ENCODE results near the gene INHBC.
"Not testable (repeated sequence)": the region's sequence is repeated elsewhere in the genome, so short reads cannot be mapped to it uniquely, and the experiment has no call there.

Gene INHBC

DNA sequence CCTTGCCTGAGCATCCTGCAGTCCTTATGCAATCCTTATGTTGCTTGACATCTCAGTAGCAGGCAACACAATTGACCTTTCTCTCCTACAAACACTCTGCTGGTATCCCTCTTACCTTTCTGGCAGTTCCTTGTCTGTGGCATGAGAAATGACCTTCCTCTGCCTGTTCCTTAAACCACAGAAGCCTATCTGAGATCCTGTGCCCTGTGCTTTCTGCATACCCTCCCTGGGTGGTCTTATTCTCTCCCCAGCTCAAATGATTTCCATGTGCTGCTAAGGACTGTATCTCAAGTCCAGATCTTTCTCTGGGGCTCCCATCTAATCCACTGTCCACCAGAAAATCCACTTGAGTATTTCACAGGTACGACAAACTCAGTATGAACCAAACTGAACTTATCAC is 47.1 kb downstream of the INHBC start:
- no peak for DNase-seq (ENCODE audit: low read depth in 1 of 2, low spot score in 1 of 2)

DNA sequence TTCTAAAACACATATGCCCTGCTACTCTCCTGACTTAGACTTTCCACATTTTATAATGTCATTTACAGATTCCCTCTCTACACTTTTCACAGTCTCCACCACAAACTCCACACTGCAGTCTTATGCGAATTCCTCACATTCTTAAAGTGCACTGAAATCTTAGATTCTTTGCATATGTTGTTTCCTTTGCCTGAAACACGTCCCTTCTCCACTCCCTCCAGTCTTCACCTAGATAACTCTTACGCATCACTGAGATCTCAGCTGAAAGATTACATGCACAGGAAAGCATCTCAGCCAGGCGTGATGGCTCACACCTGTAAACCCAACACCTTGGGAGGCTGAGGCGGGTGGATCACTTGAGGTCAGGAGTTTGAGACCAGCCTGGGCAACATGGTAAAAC is 48.9 kb downstream of the INHBC start:
- no peak for DNase-seq (ENCODE audit: low read depth in 1 of 2, low spot score in 1 of 2)

DNA sequence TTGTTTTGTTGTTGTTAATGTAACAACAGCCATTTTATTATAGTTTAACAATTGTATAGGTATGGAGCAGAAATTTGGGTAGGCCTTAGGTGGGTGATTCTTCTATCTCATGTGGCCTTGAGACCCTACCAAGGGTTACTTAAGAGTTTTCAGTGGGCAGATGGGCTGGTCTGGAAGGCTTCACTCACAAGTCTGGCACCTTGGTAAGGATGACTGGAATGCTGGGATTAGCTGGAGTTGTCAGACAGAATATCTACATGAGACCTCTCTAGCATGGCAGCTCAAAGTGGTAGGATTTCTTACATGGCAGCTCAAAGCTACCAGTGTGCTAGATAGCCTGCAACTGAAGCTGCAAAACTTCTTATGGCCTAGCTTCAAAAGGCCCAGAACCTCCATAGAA is 51.1 kb downstream of the INHBC start:
- DNase-seq (ENCODE audit: low read depth in 1 of 2, low spot score in 1 of 2): no peak

DNA sequence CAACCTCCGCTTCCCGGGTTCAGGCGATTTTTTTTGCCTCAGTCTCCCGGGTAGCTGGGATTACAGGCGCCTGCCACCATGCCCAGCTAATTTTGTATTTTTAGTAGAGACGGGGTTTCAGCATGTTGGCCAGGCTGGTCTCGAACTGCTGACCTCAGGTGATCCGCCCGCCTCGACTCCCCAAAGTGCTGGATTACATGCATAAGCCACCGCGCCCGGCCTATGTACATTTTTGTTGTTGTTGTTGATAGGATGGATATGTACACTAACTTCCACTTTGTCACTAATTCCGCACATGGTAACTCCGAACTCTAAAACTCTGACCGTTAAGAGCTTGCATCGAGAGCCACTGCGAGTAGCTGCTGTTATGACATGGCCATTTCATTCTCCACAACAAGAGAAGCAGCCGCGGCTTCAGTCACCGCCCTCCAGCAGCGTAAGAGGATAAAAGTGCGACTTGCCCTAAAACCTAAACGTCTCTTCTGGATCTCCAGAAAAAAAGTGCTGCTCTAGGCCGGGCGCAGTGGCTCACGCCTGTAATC is 52.5 kb downstream of the INHBC start:
- no peak for DNase-seq (ENCODE audit: low read depth in 1 of 2, low spot score in 1 of 2)

DNA sequence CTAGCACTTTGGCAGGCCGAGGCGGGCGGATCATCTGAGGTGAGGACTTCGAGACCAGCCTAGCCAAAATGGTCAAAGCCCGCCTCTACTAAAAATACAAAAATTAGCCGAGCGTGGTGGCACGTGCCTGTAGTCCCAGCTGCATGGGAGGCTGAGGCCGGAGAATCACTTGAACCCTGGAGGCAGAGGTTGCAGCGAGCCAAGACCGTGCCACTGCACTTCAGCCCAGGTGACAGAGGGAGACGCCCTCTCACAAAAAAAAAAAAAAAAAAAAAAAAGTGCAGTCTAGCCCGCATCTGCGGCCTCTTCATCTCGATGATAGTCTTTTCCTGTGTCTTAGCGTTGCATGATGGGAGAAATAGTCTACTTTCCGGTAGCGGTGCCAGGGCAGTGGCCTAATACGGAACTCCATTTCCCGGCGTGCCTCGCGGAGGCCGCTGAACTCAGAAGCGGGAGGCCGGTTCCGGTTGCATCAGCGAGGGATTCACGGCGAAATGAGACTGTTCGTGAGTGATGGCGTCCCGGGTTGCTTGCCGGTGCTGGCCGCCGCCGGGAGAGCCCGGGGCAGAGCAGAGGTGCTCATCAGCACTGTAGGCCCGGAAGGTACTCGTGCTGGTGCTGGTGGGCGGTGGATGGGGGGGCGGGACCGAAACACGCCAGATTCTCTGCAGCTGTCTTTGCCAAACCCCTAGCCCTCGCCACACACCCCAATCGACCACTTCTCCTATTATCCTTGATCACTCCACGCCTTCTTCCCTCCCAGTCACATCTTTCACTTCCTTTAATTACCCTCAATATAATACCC is 53.2 kb downstream of the INHBC start, which contains the start of gene MARS1:
Gene MARS1 (plus strand): TSS at position 472 of the 805 bp plus-strand sequence. CDS start 23 bp downstream, at position 495.
- peak; percentile 80 to 83 for DNase-seq (ENCODE audit: low read depth in 1 of 2, low spot score in 1 of 2)

DNA sequence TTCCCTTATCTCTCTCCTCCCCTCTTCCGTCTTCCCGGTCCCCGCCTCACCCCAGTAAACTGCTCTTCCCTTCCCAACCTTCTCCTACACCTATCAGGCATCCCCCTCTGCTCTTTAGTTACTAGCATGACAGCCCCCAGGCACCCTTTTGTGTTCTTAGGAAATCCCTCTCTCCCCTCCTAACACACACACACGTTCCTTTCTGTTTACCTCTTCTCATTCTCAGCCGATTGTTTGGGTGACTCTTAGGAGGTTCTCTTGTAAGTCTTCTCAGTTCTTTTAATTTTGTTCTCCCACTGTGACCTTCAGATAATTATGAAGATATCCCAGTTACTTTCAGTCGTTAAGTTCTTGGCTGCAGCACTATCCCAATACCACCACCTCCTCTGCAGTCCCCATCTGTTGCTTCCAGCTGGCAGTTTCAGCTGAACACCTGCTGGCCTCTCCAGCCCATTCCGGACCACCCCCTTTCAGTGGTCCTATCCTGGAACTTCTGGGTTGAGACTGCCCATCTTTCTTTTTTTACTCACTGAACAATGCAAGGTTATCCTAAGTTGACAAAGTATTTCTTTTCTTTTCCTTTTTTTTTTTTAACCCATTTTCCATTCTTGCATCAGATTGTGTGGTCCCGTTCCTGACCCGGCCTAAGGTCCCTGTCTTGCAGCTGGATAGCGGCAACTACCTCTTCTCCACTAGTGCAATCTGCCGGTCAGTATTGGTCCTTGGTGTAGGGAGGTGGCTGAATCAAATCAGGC is 54.0 kb downstream of the INHBC start:
- DNase-seq (ENCODE audit: low read depth in 1 of 2, low spot score in 1 of 2): no peak

DNA sequence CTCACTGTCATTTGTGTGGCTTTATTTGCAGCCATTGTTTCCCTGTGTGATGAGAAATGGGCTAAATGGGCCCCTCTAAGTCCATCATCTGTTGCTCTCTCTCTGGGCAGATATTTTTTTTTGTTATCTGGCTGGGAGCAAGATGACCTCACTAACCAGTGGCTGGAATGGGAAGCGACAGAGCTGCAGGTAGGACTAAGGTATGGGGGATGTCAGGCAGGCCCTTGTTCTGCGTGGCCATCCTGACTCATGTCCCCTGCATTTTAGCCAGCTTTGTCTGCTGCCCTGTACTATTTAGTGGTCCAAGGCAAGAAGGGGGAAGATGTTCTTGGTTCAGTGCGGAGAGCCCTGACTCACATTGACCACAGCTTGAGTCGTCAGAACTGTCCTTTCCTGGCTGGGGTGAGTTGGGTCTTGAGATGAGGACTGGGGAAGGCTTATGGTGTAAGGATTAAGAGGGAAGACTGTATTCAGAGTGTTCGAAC is 54.6 kb downstream of the INHBC start:
- no peak for DNase-seq (ENCODE audit: low read depth in 1 of 2, low spot score in 1 of 2)

DNA sequence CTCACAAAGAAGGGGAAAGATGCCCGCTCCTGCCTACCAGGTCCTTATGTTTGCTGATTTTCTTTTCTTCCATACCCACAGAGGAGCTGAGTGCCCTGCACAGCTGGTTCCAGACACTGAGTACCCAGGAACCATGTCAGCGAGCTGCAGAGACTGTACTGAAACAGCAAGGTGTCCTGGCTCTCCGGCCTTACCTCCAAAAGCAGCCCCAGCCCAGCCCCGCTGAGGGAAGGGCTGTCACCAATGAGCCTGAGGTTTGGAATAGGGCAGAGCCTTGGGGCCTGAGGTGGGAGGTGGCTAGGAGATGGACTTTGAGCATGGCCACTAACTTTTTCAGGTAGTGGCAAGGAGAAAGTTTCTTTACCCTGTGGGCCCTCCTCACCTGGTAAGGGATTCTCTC is 55.5 kb downstream of the INHBC start:
- DNase-seq (ENCODE audit: low read depth in 1 of 2, low spot score in 1 of 2): no peak

DNA sequence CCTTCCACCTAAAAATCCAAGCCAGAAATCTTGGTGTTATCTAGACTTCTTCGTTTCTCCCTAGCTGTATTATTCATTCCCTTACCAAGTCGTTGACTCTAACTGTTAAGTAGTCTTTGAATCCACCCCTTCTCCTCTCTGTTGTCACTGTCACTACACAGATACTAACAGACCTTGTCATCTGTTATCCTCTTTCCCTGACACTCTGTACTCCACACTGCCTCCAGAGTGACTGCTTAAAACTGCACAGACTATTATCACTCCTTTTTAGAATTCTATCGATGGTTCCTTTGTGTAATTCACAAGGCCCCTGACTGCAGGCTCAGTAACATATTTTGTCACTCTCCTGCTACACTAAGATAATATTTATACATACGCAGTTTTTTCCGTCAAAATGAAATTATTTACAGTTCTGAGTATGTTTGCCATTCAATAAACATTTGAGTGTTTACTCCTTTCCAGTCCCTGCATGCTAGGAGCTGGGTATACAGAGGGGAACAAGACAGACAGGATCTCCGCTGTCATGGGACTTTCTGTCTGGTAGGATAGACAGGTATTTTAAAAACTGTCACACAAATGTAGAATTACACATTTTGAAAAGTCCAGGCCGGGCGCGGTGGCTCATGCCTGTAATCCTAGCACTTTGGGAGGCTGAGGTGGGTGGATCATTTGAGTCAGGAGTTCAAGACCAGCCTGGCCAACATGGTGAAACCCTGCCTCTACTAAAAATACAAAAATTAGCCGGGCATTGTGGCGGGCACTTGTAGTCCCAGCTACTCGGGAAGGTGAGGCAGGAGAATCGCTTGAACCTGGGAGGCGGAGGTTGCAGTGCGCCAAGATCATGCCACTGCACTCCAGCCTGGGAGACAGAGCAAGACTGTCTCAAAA is 57.1 kb downstream of the INHBC start:
- DNase-seq (ENCODE audit: low read depth in 1 of 2, low spot score in 1 of 2): no peak

DNA sequence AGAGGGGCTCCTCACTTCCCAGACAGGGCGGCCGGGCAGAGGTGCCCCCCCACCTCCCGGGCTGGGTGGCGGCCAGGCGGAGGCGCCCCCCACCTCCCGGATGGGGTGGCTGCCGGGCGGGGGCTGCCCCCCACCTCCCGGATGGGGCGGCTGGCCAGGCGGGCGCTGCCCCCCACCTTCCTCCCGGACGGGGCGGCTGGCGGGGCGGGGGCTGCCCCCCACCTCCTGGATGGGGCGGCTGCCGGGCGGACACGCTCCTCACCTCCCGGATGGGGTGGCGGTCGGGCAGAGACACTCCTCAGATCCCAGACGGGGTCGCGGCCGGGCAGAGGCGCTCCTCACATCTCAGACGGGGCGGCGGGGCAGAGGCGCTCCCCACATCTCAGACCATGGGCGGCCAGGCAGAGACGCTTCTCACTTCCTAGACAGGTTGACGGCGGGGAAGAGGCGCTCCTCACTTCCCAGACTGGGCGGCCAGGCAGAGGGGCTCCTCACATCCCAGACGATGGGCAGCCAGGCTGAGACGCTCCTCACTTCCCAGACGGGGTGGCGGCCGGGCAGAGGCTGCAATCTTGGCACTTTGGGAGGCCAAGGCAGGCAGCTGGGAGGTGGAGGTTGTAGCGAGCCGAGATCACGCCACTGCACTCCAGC is 60.6 kb downstream of the INHBC start:
- DNase-seq (ENCODE audit: low read depth in 1 of 2, low spot score in 1 of 2): not testable (repeated sequence)

DNA sequence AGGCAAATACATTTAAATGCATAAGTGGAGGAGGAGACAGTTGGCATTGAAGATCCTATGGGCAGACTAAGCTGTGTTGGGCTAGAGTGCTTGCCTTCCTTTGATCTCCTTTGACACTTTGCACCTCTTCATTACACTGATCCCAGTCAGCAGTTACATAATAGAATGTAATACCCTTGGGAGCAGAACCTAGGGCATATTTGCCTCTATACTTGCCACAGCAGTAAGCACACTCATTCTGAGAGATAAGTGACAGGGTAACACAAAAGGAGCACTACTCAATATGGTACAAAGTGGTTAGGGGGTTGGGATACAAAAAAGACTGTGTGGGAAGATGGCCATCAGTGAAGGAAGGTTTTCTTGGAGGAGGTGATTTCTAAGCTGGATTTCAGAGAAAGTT is 62.2 kb downstream of the INHBC start:
- DNase-seq (ENCODE audit: low read depth in 1 of 2, low spot score in 1 of 2): no peak

DNA sequence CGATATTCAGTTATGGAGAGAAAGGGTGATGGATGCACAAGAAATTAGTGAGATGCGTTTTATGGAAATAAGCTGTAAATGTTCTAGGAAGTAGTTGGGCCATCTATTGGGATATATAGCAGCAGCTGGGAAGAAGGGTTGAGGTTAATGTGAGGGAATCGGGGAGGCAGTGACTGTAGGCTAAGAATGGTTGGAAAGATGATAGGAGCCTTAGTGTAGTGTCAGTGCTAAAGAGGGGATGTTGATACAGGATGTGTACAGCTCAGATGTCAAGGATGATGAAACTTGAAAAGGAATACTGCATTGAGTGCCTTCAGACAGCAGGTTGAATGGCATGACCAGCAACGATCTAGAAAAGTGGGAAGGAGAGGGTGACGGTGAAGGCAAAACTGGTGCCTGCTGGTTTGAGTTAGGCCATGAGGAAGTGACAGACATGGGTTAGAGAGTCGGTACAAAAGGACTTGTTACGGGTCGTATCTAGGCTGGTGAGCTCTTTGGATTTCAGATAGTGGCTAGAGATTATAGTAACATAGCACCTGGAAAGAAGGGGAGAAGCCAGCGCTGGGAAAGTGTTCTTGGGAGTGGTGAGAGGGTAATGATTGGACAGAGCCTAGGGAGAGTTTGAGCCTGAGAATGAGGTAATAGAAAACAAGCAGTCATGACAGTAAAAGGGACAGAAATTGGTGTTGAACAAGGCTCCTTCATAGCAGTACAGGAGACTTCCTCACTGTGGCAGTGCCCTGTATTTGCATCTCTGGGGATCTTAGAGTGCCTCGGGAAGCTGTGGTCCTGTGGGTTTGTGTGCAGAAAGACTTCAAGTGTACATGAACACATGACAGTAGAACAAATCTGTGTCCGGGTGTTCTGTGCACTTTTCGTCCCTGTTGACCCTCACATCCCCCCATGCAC is 62.9 kb downstream of the INHBC start:
- DNase-seq (ENCODE audit: low read depth in 1 of 2, low spot score in 1 of 2): no peak

DNA sequence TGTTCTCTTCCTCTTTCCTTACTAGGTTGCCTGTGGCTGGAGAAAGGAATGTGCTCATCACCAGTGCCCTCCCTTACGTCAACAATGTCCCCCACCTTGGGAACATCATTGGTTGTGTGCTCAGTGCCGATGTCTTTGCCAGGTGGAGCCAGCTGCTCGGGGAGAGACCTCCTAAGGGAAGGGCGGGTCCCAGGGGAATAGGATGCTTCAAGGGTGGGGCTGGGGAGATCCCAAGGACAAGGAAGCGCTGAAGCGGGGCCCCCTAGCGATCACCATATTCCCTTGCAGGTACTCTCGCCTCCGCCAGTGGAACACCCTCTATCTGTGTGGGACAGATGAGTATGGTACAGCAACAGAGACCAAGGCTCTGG is 63.5 kb downstream of the INHBC start:
- DNase-seq (ENCODE audit: low read depth in 1 of 2, low spot score in 1 of 2): no peak

DNA sequence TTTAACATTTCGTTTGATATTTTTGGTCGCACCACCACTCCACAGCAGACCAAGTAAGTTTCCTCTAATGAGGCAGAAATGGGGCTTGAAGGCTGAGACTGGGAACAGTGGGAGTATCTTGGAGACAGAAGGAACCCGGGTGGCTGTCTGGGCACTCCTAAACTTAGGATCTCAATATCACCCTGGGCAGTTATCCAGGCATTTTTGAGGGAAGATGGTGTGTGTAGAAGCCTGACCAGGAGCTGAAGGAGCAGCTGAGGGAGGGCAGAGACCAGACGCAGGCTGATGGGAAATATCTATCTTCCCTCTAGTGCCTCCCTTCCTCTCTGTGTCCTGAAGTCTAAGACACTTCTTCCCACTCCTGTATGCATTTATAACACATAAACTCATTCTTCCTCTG is 64.0 kb downstream of the INHBC start:
- DNase-seq (ENCODE audit: low read depth in 1 of 2, low spot score in 1 of 2): no peak

DNA sequence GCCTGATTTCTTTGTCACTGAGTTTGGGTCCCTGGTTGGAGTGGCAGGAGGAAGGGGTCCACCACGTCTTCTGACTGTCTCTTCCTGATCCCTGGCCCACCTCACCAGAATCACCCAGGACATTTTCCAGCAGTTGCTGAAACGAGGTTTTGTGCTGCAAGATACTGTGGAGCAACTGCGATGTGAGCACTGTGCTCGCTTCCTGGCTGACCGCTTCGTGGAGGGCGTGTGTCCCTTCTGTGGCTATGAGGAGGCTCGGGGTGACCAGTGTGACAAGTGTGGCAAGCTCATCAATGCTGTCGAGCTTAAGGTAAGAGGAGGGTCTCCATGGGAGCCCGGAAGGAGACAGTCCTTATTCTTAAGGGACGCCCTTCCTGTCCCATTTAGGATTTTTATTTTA is 65.6 kb downstream of the INHBC start:
- DNase-seq (ENCODE audit: low read depth in 1 of 2, low spot score in 1 of 2): no peak

Measured in stimulated activated CD4-positive, alpha-beta T cell treated with anti-CD3 and anti-CD28 coated beads, Interleukin-15, amount 100 ng/mL, for 1 hour (primary cell).